HG03175 (cell line): Measurements from ENCODE around the gene RPL29.

Experiments used
- ATAC-seq: cut with Tn5 transposase; IDR thresholded peaks from one replicate; pipeline ENCODE4 v1.9.1; 2021; ENCODE audit warnings: mild to moderate bottlenecking, moderate library complexity; ENCODE audit not compliant: unreplicated experiment

RPL29 gene

DNA sequence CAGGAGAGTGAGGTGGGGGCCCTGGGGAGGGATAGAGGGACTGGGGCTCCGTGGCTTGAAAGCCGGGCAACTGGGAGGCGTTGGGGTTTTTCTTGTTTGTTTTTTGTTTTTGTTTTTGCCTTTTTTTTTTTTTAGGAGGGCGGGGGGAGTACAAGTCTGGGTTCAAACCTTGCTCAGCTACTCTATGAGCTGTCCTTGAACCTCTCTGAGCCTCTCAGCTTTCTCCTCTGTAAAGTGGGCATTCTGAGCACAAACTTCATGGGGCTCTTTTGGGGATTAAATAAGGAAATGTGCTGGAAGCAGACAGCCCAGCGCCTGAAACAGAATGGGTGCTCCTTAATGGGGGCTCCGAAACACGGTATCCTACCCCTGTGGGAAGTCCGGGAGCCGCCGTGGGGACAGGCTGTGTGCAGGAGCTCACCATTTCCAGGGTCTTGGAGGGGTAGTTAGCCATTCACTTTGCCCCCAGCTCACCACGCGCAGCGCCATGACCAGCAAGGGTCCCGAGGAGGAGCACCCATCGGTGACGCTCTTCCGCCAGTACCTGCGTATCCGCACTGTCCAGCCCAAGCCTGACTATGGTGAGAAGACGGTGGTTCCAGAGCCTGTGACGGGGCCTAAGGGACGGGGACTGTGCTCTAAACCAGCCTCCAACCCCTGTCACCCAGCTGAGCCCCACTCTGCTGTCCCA is 12.0 kb downstream of the RPL29 start:
- no peak for ATAC-seq

DNA sequence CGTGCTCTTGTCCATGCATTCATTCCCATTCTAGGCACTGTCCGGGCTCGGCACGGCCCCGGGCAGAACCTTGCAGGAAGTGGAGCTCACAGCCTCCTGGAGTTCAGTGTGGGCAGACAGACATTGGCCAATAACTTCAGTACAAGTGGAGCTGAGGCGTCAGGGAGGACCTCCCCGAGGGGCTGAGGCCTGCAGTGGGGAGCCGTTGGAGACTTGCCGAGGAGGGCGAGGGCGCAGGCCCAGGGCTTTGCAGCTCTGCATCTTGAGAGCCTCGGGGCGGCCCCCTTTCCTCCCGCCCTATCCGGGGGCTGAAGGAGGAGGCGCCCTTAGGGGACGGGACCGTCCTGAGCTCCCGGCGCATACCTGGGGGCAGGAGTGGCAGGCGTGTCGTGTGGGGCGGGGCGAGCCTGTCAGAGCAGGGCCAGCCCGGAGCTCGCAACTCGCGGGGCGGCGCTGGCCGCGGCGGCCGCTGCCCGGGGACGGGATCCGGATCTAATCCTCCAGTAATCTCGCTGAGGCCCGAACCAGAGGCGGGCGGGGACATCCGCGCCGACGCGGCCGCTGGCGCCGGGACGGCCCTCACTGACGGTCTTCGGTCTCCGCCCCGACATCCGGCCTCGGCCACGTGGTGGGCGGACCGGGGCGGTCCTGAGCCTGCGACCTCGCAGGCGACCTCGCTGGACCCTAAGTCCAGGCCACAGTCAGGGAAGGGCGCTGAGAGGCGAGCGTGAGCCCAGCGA is 12.7 kb downstream of the RPL29 start, which contains the start of gene ACY1:
ACY1 (plus strand) TSS at position 698 of the 740 bp plus-strand sequence. CDS start 530 bp downstream, outside the sequence.
- peak; percentile 71 for ATAC-seq

DNA sequence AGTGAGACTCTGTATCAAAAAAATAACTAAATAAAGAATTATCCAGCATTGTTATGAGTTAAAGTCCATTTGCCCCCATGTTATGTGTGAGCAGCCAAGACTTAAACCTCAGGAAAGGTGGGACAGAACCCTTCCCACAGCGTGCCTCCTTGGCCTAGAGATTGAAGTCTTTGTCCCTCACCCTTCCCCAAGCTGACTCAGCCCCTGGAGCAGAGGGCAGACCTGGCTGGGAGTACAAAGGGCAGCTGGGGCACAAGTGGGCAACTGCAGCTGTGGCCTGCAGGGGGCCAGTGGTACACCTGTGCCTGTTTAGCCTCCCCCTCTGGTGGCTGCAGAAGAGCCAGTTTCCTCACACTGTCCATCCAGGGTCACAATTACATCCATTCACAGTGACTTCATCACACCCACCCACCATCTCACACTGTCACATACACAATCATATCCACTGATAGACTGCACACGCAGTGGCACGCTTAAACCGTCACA is 13.3 kb downstream of the RPL29 start:
- ATAC-seq = peak; percentile 63

DNA sequence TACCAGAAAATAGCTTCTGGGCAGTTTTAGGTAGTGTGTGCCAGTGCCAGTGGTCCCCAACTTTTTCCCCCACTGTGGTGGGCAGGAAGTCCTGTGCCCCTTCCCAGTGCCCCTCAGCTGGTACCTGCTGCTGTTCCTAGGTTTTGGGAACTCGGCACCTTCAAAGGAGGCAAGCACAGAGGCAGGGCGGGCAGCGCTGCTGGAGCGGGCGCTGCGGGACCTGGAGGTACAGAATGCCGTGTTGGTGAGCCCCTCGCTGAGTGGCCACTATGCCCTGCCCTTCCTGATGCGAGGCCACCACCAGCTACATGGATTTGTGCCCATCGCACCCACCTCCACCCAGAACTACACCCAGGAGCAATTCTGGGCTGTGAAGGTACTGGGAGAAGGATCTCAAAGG is 15.4 kb downstream of the RPL29 start:
- no peak for ATAC-seq

DNA sequence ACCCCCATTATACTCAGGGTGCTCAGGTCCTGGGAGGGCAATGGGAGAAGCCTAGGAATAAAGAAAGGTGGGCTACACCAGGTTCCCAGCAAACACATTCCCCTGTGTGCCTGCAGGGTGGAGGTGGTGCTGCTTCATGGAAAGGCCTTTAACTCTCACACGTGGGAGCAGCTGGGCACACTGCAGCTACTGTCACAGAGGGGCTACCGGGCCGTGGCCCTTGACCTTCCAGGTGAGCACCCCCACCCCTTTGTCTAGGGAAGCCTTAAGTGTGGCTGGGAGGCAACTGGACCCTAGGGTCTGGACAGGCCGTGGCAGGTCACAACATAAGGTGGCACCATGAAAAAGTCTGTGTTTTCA is 17.6 kb downstream of the RPL29 start:
- no peak for ATAC-seq

DNA sequence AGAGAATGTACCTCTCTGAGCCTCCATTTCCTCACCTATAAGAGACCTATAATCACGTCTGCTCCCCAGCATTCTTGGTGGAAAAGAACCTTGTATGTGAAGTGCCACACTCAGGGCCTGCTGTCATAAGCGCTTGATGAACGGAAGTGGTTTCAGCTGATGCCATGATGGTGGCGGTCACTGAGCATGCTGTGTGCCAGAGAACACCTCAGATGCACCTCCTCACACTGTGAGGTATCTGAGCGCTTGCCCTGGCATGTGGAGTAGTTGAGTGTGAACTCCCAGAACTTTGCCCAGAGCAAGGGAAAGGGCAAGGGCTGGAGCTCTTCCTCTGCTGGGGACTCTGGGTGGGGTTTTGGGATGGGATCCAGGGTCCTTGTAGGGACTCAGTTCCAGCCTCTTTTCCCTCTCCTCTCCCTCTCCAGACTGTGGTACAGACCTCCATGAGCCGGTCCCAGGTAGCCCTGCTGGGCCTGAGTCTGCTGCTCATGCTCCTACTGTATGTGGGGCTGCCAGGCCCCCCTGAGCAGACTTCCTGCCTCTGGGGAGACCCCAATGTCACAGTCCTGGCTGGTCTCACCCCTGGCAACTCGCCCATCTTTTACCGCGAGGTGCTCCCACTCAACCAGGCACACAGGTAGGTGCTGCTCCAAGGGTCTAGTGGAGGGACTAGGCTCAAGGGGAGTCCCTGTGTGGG is 18.1 kb downstream of the RPL29 start:
- no peak for ATAC-seq

DNA sequence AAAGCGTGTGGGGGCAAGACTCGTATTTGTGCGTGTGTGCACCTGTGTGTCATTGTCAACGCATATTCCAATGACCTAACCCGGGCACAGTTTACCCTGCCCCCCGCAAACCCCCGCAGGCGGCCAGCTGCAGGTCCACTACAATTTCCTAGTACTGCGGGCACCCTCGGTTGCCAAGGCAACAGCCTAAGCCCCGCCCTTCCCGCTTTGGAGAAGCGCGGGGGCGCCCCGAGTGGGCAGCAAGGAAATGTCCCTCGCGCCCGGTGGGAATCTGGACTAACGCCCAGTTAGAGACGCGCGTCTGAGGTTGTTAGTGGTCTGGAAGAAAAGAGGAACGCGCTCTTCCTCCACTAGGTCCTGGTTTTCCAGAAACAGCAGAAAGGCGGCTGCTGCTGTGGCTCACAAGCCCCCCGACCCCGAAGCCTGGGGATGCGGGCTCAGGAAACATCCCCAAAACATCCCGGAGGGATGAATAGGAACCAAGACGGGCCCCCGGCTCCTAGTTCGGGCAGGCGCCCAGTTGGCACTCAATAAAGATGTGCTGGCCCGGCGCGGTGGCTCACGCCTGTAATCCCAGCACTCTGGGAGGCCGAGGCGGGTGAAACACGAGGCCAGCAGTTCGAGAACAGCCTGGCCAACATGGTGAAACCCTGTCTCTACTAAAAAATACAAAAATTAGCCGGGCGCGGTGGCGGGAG is 19.7 kb downstream of the RPL29 start:
- ATAC-seq = no peak

DNA sequence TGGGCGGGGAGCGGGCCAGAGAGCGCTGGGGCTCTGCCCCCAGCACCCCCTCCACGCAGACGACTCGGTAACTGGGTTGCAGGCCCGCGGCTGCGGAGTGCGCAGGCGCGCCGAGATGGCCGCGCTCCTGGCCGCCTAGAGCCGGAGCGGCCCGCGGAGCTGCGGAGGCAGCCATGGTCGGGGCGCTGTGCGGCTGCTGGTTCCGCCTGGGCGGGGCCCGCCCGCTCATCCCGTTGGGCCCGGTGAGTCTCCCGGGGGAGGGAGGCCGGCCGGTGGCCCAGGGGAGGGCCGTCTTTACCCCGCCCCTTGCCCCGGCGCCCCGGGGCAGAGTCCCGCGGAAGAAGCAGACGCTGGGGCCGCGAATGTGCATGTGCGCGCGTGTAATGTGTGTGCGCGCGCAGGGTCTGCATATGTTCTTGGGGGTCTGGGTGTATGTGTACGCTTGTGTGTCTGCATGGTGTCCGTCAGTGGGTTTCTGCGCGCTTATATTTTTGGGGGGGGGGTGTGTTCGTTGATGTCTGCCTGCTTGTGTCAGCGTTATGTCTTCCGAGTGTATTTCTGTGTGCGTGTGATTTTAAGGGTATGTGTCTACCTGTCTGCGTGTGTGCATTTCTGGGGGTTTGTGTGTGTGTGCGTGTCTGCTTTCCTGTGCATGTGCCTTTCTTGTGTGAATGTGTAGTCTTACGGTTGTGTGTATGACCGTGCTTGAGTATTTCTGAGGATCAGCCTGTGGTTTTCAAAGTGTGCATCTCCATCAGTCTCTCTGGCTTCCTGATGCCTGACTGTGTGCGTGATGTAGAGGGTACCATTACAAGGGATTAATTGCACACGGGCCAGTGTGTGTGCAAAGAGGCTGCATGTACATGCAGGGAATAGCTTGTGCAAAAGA is 20.5 kb downstream of the RPL29 start, which contains the start of gene ABHD14A:
ABHD14A (plus strand) TSS at position 102 of the 889 bp plus-strand sequence; CDS start at position 174, 72 bp downstream.
- ATAC-seq = peak; percentile 56

DNA sequence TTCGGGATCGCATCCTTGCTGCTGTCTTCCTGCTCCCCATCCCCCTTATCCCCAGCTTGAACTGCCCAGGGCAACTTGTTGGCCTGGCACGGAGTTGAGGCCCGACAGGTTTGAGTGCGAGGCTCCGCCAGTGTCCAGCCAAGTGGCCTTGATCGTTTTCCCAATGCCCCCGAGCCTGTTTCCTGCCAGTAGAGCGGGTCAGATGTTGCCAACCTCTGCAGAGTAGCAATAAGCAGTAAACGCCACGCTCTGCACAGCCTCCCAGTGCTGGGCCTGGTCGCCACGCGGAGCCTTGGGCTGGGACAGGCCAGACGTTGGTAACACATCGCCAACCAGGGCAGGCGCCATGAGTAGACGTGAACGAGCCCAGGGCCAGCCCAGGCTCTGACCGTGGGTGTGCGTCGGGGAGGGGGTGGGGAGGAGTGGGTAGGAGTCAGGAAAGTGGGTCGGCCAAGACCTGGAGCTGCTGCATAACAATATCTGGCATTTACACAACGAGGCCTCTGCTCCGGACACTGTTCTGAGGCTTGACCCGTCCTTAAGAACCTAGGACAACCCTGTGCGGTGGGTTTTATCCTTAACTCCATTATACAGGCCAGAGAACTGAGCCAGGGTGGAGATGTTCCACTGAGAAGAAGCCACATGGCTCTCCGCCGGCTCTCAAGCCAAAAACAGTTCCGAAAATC is 21.3 kb downstream of the RPL29 start:
- ATAC-seq = peak; percentile 4

DNA sequence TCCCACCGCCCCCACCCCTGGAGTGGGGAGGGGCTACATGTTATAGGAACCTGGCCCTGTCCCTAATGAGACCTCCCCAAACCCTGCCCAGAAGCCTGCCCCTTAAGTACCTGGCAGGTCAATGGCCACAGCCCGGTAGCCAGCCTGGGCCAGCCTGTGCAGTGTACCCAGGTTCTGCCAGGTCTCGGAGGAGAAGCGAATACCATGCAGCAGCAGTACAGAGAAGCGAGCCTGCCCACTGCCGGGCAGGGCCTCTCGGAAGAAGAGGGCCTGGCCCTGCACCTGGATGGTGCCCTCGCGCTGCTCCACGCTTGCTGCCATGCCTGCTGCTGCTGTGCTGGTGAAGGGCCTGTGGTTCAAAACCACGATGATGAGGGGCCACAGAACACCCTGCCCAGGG is 24.3 kb downstream of the RPL29 start:
- ATAC-seq = no peak

DNA sequence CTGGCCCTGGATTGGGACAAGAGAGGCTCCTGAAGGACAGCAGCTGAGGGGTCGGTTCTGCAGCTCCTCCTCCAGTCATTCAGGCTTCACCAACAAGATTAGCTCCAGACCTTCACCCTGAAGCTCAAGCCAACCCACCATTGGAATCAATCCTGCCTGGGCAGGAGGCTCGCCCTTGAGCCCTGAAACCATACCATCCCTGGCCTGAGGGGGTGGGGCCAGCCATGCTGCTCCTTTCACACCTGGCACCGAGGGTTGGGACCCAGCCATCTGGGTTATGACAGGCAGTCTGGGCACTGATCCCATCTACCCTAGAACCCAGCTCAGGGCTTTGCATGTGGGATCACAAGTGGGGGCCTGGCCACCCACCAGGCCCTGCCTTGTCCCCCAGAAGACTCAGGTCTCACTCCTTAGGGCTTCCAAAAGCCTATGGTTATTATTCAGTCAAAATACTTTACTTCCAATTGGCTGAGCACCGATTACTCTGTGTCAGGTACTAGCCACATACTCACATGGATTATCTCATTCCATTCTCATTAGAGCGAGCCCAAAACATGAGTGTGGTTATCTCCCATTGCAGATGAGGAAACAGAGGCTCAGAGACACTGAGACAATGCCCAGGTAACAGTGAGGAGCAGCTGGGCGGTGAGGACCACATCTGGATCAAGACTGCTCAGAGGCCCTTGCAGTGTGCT is 24.9 kb downstream of the RPL29 start:
- no peak for ATAC-seq

DNA sequence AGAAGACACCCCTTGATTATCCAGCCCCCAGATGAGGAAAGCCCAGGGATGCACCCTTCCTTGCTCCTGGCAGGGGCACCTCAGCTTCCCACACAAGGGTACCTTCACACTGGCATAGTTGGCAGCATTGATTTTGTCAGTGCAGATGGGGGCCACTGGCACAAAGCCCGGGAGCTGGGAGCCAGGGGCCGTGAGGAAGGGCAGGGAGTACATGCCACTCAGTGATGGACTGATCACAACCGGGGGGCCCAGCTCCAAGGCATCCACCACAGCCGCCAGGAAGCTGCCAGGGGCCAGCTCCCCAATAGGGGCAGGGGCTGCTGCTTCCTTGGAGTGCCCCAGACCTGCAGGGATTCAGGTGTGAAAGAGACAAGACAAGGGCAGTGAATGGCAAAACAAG is 25.9 kb downstream of the RPL29 start:
- ATAC-seq = no peak

DNA sequence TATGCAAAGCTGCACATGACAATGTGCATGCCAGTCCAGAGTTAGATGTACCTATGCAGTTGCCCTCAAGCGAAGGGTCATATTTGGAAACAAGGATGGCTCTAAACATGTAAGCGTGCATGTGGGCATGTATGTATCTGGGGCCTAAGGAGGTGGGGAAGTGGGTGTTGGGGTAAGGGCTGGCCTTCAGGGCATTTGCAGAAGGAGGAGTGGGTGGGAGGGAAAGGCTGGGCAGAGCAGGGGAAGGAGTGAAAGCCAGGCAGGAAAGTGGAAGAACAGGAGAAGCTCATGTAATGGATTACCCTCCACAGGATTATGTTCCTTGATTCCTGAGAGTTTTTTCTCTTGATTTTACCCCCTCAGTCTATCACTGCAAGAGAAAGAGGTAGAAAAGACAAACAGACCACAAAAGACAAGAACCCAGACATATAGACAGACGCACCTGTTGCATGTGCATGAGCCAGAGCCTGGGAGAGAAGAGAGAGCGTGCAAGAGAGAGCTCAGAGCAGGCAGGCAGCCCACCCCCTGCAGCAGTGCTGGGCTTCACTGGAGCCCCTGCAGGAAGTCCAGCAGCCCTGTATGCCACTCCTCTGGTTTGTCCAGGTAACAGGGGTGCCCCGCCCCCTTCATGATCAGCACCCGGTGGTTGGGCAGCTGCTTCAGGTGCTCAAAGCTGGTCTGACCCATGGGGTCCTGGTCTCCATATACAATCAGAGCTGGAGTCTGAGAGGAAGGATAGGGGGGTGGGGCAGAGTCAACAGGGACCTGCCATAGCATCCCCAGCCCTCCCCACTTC is 26.6 kb downstream of the RPL29 start:
- ATAC-seq = no peak

DNA sequence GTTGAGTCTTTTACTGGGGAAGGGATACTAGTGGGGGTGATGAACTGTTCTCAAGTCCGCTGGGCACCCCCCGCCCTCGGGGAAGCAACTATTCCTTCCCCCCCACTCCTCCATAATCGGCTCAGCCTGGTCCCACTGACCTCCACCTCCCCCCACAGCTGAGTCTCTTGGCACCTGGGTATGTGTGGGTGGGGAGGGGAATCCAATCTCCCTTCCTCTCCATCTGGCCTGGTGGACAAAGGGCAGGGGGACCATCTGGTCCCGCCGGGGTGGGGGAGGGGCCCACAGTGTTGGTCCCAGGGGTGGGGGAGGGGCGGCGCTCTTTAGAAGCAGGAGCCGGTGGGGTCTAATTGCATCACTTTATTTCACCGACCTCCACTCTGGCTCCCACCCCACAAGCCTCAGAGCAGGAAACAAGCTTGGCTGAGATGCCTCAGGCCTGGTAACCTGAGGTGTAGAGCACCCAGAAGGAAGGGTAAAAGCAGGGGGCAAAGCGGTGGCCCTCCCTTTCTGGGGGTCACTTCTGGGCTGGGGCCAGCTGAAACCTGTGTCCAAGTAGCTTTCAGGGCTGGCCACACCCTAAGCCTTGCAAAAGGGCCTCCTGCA is 27.4 kb downstream of the RPL29 start:
- no peak for ATAC-seq

DNA sequence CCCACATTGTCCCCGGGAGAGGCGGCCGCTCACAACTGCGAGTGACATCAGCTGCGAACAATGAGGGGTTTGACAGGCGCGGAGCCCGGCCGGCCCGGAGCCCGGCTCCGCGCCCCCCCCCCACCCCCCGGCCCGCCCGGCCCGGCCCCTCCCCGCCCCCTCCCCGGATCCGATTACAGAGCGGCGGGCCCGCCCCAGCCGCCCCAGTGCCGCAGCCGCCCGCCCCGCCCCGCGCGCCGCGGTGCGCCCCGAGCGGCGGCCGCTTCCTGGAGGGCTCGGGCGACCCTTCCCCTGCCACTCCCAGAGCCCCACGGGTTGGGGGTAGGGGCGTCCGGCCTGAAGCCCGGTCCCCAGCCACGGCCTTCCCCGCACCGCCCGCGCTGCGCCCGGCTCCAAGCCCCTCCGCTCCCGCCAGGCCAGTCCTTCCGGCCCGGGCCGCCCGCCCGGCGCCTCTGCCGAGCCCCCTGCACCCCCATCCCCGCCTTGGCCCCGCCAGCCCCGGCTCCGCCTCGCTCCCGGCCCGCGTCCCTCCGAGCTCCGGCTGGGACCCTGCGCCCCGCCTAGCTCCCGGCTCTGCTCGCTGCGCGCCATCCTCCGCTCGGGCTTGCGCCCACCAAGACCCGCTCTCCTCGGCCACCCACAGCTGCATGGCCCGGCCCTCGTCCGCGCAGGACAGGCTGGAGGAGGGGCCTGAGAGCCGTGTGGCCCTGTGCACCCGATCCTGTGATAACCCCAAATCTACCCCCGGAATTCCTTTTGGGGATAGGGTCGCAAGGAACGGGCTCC is 28.1 kb downstream of the RPL29 start, which contains the start of gene PCBP4:
PCBP4 (minus strand) TSS at position 71 of the 786 bp plus-strand sequence. CDS start 6,214 bp downstream, outside the sequence.
- ATAC-seq = no peak

DNA sequence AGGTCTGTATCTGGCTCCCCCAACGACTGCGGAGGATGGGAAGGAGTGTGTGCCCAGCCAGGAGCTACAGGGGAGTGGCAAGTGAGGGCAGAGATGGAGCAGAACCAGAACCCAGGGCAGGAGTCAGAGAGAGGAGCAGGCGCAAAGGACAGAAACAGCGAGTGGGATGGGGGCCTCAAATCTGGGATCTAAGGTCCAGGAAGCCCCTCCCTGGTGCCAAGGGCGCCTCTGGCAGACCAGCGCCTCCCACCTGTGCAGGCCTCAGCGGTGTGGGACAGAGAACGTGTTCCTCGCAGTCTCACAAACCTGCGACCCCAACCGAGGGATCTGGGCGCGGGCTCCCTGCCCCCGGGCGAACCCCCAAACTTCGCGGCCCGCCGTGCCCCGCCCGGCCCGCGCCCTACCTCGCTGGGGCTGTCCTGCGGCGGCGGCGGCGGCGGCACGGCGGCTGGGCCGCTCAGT is 28.7 kb downstream of the RPL29 start:
- ATAC-seq = no peak

DNA sequence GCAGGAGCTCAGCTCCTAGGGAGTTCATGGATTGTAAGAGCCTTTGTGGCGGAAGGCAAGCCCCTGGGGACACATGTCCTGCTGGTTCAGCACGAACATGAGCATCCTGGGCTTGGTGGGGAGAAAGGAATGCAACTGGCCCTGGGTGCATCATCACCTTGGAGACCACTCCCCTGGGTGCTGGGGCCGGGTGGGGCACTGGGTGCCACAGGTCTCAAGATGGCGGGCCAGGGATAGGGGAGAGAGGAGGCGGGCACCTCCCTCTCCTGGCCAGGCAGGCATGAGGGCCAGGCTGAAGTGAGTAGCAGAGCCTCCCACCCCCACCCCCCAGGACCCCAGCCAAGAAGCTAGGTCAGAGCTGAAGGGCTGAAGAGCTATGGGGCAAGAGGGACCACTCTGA is 29.2 kb downstream of the RPL29 start:
- ATAC-seq = no peak
